Activated CD4-positive, alpha-beta memory T cell treated with anti-CD3 and anti-CD28 coated beads, Interleukin-2, amount 10 ng/mL, durations not matched to agents 7 days and 5 days (primary cell): Measurements from ENCODE around the gene MRPL23. TPM values are rescaled to one million over a fixed set of nuclear protein-coding genes. Genes with fewer than 3 reads are reported as not detected.

Source experiments
- CTCF ChIA-PET: fragments of 350-600 bp; sonication (Branson Sonifier 250); formaldehyde crosslinking; loops from one replicate; lab custom pipeline; 2021; ENCODE audit warnings: antibody characterized with exemption, inconsistent platforms; lab: Charles Lee
- POLR2A ChIA-PET: fragments of 350-600 bp; sonication (Branson Sonifier 250); formaldehyde crosslinking; loops from one replicate; lab custom pipeline; 2021; ENCODE audit warnings: antibody characterized with exemption; lab: Charles Lee
- DNase-seq: peaks from one replicate; pipeline ENCODE4 v3.0.0-alpha.2; 2020
- H3K27ac Mint-ChIP-seq: one replicate; pipeline ENCODE4 v1.8.0; 2021; ENCODE audit warnings: mild to moderate bottlenecking, mixed read lengths
- H3K27me3 Mint-ChIP-seq: one replicate; pipeline ENCODE4 v1.8.0; 2021; ENCODE audit warnings: mixed read lengths
- H3K36me3 Mint-ChIP-seq: one replicate; pipeline ENCODE4 v1.8.0; 2021; ENCODE audit warnings: low read depth, mixed read lengths
- H3K4me1 Mint-ChIP-seq: one replicate; pipeline ENCODE4 v1.8.0; 2021; ENCODE audit warnings: mixed read lengths
- H3K4me3 Mint-ChIP-seq: one replicate; pipeline ENCODE4 v1.8.0; 2021; ENCODE audit warnings: mild to moderate bottlenecking, mixed read lengths
- H3K9me3 Mint-ChIP-seq: one replicate; pipeline ENCODE4 v1.8.0; 2021; ENCODE audit warnings: mixed read lengths
- total RNA-seq, 2 experiments: library from RNA; stranded (reverse); gene quantifications; one replicate each; pipeline ENCODE4 v1.2.3, GENCODE V29; 2021

The MRPL23 gene
- total RNA-seq, 2 experiments from 2014 or later = 99.8 to 99.9 TPM

DNA sequence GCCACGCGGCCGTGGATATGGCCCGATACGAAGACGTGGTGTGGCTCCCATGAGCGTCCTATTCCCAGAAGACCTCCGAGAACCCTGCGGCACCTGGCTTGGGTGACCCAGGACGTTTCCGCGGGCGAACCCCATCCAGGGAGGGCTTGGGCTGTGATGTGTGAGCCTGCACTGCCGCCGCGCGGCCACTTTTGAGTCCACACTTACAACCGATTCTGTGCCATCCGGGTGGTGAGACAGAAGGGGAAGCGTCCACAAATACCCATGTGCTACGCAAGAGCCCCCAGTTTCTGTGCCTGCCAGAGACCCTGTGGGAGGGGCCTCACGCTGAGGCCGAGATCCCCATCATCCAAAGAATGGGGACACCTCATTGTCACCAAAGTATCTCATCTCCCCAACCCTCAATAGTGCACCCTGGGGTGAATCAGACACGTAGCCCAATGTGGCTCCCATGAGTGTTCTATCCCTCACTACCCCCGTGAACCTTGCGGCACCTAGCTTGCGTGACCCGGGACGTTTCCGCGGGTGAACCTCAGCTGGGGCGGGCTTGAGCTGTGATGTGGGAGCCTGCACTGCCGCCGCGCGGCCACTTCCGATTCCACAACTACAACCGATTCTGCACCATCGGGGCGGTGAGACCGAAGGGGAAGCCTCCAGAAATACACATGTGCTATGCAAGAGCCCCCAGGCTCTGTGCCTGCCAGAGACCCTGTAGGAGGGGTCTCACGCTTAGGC lies 55.1 kb downstream of the MRPL23 start:
- POLR2A ChIA-PET = interaction anchor here (1.1 kb wide), 1 partner anchor 166 kb away, joined by 3 read pairs; no protein-coding TSS in a partner anchor
- CTCF ChIA-PET = interaction anchor here (1.0 to 4.1 kb wide), 13 partner anchors 54 to 349 kb away, joined by 3 to 42 read pairs (median 14); partner anchors contain the start of genes LSP1, MRPL23, SYT8 and TNNI2
- no peaks in the 10 kb centered on the region for H3K9me3 Mint-ChIP-seq
- no peak overlapping the region for H3K27ac Mint-ChIP-seq
- no peaks in the 10 kb centered on the region for H3K27me3 Mint-ChIP-seq
- no peaks in the 10 kb centered on the region for H3K4me1 Mint-ChIP-seq
- no peaks in the 10 kb centered on the region for H3K36me3 Mint-ChIP-seq
- no peak overlapping the region for H3K4me3 Mint-ChIP-seq
- DNase-seq = no peak

DNA sequence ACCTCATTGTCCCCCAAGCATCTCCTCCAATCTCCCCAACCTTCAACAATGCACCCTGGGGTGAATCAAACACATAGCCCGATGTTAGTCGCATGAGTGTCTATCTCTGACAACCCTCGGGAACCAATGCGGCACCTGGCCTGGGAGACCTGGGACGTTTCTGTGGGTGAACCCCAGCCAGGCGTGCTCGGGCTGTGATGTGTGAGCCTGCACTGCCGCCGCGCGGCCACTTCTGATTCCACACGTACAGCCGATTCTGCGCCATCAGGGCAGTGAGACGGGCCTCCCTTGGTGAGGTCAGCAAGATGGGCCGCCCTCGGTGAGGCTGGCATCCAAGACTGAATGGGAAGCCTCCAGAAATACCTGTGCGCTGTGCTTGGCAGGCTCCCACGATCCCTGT lies 55.7 kb downstream of the MRPL23 start:
- no peak overlapping the region for H3K27ac Mint-ChIP-seq
- no peak overlapping the region for H3K4me3 Mint-ChIP-seq
- ChIA-PET CTCF (interaction anchor here (1.0 to 4.1 kb wide), 12 partner anchors 55 to 350 kb away, joined by 3 to 42 read pairs (median 16); partner anchors contain the start of genes LSP1, MRPL23, SYT8 and TNNI2), POLR2A (no interaction called here)
- H3K27me3 Mint-ChIP-seq = no peaks in the 10 kb centered on the region
- no peaks in the 10 kb centered on the region for H3K36me3 Mint-ChIP-seq
- no peak for DNase-seq
- no peaks in the 10 kb centered on the region for H3K9me3 Mint-ChIP-seq
- H3K4me1 Mint-ChIP-seq = no peaks in the 10 kb centered on the region

DNA sequence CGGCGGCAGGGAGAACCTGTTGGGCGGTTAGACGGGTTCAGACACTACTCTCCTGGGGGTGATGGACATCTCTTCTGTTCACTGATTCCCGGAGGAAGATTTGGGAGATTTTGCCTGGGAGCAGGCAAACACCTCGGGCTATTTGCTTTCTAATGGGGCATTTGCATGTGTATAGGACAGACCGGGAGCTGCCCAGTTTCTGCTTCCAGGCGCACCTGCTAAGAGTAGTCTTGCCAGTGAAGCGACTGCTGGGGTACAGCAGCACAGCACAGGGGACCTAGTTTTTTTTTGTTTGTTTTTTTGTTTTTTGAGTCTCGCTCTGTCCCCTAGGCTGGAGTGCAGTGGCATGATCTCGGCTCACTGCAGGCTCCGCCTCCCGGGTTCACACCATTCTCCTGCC lies 57.3 kb downstream of the MRPL23 start:
- Mint-ChIP-seq H3K4me3 (no peak overlapping the region), H3K4me1 (no peaks in the 10 kb centered on the region), H3K27me3 (no peaks in the 10 kb centered on the region), H3K27ac (no peak overlapping the region), H3K9me3 (no peaks in the 10 kb centered on the region), H3K36me3 (no peaks in the 10 kb centered on the region)
- POLR2A ChIA-PET = no interaction called here
- CTCF ChIA-PET = interaction anchor here (0.7 to 0.9 kb wide), 2 partner anchors 149 to 351 kb away, joined by 3 to 4 read pairs; no protein-coding TSS in a partner anchor
- DNase-seq = no peak

Other genes with a start within 250 kb of the MRPL23 start
- gene IFITM10, start 196.7 kb upstream of the MRPL23 start, total RNA-seq = 1 to 10 TPM in 1 of 2 experiments, under 1 TPM in 1; 0.70 to 1.3 TPM
- 100 to 1,000 TPM; 156 to 172 TPM for gene CTSD, start 183.4 kb upstream of the MRPL23 start, total RNA-seq
- not detected for gene SYT8, start 112.3 kb upstream of the MRPL23 start, total RNA-seq
- under 1 TPM; 0.38 to 0.60 TPM for gene TNNI2, start 108.4 kb upstream of the MRPL23 start, total RNA-seq
- 100 to 1,000 TPM; 590 TPM for gene LSP1, start 94.2 kb upstream of the MRPL23 start, total RNA-seq
- gene PRR33, start 55.4 kb upstream of the MRPL23 start, total RNA-seq = under 1 TPM; 0.08 TPM
- 1 to 10 TPM; 6.6 to 9.7 TPM for gene TNNT3, start 27.6 kb upstream of the MRPL23 start, total RNA-seq
- gene H19, start 50.5 kb downstream of the MRPL23 start, total RNA-seq = not detected
- under 1 TPM; 0.70 to 0.76 TPM for gene IGF2, start 192.1 kb downstream of the MRPL23 start, total RNA-seq
- not detected for gene INS, start 213.9 kb downstream of the MRPL23 start, total RNA-seq
- not detected for gene TH, start 224.5 kb downstream of the MRPL23 start, total RNA-seq